HepG2 (cell line): ENCODE results near the gene ART1. TPM values are rescaled to one million over a fixed set of nuclear protein-coding genes. Genes with fewer than 3 reads are reported as not detected.

Experiments
- AGO1 ChIP-seq: fragments of 200-400 bp; formaldehyde crosslinking; IDR thresholded peaks from 2 replicates; pipeline ENCODE4 v1.6.1; 2017; ENCODE audit warnings: mild to moderate bottlenecking, low read depth, low read length, moderate library complexity; ENCODE audit not compliant: poor library complexity, severe bottlenecking
- ATAD3A ChIP-seq: sonication (generic); formaldehyde crosslinking; IDR thresholded peaks from 2 replicates; pipeline ENCODE4 v1.4.0; 2020; ENCODE audit warnings: missing genetic modification reagents
- CHD4 ChIP-seq: fragments of 200-600 bp; sonication (generic); IDR thresholded peaks from 2 replicates; pipeline ENCODE4 v1.7.0; 2017; ENCODE audit warnings: mild to moderate bottlenecking, low read length, borderline replicate concordance
- CSRNP2 ChIP-seq: sonication (generic); formaldehyde crosslinking; conservative IDR thresholded peaks from 2 replicates; pipeline ENCODE4 v1.8.0; 2022; ENCODE audit warnings: low read depth, missing genetic modification reagents
- DMTF1 ChIP-seq: sonication (generic); formaldehyde crosslinking; IDR thresholded peaks from 2 replicates; pipeline ENCODE4 v1.4.0; 2020; ENCODE audit warnings: mild to moderate bottlenecking, missing genetic modification reagents
- GATA4 ChIP-seq: sonication (generic); IDR thresholded peaks from 2 replicates; pipeline ENCODE4 v1.6.1; 2016; ENCODE audit warnings: antibody characterized with exemption, low read depth, borderline replicate concordance
- HNF4A ChIP-seq: sonication (generic); formaldehyde crosslinking; IDR thresholded peaks from 2 replicates; pipeline ENCODE4 v1.4.0; 2020; ENCODE audit warnings: missing genetic modification reagents
- JUND ChIP-seq: sonication (generic); formaldehyde crosslinking; IDR thresholded peaks from 2 replicates; pipeline ENCODE4 v1.8.0; 2022; ENCODE audit warnings: mild to moderate bottlenecking, missing genetic modification reagents
- MXD4 ChIP-seq: IDR thresholded peaks from 2 replicates; pipeline ENCODE4 v1.6.1; 2016; ENCODE audit warnings: mild to moderate bottlenecking, missing biosample characterization, missing genetic modification reagents
- NKX3-1 ChIP-seq: sonication (generic); formaldehyde crosslinking; IDR thresholded peaks from 2 replicates; pipeline ENCODE4 v1.5.0; 2020; ENCODE audit warnings: missing genetic modification reagents
- PRPF4 ChIP-seq: fragments of 200-400 bp; formaldehyde crosslinking; IDR thresholded peaks from 2 replicates; pipeline ENCODE4 v1.6.1; 2016; ENCODE audit warnings: low read length, low read depth; ENCODE audit not compliant: poor library complexity, severe bottlenecking
- REPIN1 ChIP-seq: sonication (generic); formaldehyde crosslinking; IDR thresholded peaks from 2 replicates; pipeline ENCODE4 v1.8.0; 2022; ENCODE audit warnings: missing genetic modification reagents, low read depth, mild to moderate bottlenecking, borderline replicate concordance
- SRF ChIP-seq: IDR thresholded peaks from 2 replicates; pipeline ENCODE4 v1.6.1; 2011; ENCODE audit warnings: mild to moderate bottlenecking, low read depth, low read length, moderate library complexity
- SRSF1 ChIP-seq: fragments of 200-400 bp; formaldehyde crosslinking; optimal IDR thresholded peaks from 2 replicates; pipeline ENCODE3; 2017; ENCODE audit warnings: mild to moderate bottlenecking, low read depth, low read length, moderate library complexity
- STAT5B ChIP-seq: sonication (generic); formaldehyde crosslinking; IDR thresholded peaks from 2 replicates; pipeline ENCODE4 v1.4.0; 2020; ENCODE audit warnings: missing genetic modification reagents
- ZFP41 ChIP-seq: sonication (generic); formaldehyde crosslinking; IDR thresholded peaks from 2 replicates; pipeline ENCODE4 v1.4.0; 2020; ENCODE audit warnings: mild to moderate bottlenecking, missing genetic modification reagents, borderline replicate concordance
- ZNF282 ChIP-seq: fragments of 450-650 bp; IDR thresholded peaks from 2 replicates; pipeline ENCODE4 v1.6.1; 2018; ENCODE audit not compliant: partially characterized antibody
- ZNF451 ChIP-seq: sonication (generic); formaldehyde crosslinking; IDR thresholded peaks from 2 replicates; pipeline ENCODE4 v1.5.0; 2020; ENCODE audit warnings: mild to moderate bottlenecking, missing genetic modification reagents
- ZNF614 ChIP-seq: IDR thresholded peaks from 2 replicates; pipeline ENCODE4 v1.6.1; 2018; ENCODE audit warnings: missing biosample characterization, missing genetic modification reagents, inconsistent platforms, borderline replicate concordance
- ZNF670 ChIP-seq: sonication (generic); formaldehyde crosslinking; IDR thresholded peaks from 2 replicates; pipeline ENCODE4 v1.8.0; 2022; ENCODE audit warnings: mild to moderate bottlenecking, missing genetic modification reagents, borderline replicate concordance
- ZSCAN12 ChIP-seq: sonication (generic); formaldehyde crosslinking; IDR thresholded peaks from 2 replicates; pipeline ENCODE4 v1.9.0; 2021; ENCODE audit warnings: mild to moderate bottlenecking, missing genetic modification reagents
- polyA plus RNA-seq, 8 experiments: library from polyadenylated mRNA; depleted of rRNA in 3 of 8; stranded (reverse) in 7 of 8; unstranded in 1 of 8; fragments of >200 nt; fragmentation: Illumina TruSeq in 4 of 8; extraction: Trizol in 4 of 8; gene quantifications; 2 replicates each; pipeline versions ENCODE4 v1.2.1 to v1.2.3, GENCODE V29; 2011 to 2016; ENCODE audit warnings: low read depth in 4 of 8, missing spikeins in 1 of 8, mixed read lengths in 1 of 8; ENCODE audit not compliant: insufficient read depth in 1 of 8
- total RNA-seq, 5 experiments: library from RNA; depleted of rRNA; stranded (reverse); fragments of >200 nt; fragmentation: Illumina TruSeq; extraction: Trizol; gene quantifications; 2 replicates each; pipeline ENCODE4 v1.2.3, GENCODE V29; 2016; ENCODE audit warnings: low read depth in 1 of 5
- TF ChIP-seq, protein P1 (sequence below): IDR thresholded peaks from 2 replicates; pipeline ENCODE4 v1.6.1; 2016
- TF ChIP-seq, protein P2 (sequence below): sonication (generic); formaldehyde crosslinking; IDR thresholded peaks from 2 replicates; pipeline ENCODE4 v1.8.0; 2022; ENCODE audit warnings: mild to moderate bottlenecking, missing genetic modification reagents, moderate library complexity
- TF ChIP-seq, protein P3 (sequence below): sonication (generic); formaldehyde crosslinking; IDR thresholded peaks from 2 replicates; pipeline ENCODE4 v1.8.1; 2023; ENCODE audit warnings: missing genetic modification reagents, mild to moderate bottlenecking, borderline replicate concordance

The ART1 gene
- total and polyA plus RNA-seq, 2 of the 13 experiments (the other 11 are each of a cell fraction or from before 2014, with no cell fraction given), result not detected

GRCh38 chr11:3642071-3642951, 2.6 kb upstream of the ART1 start (continued):
- TF ChIP-seq, protein P1, sequence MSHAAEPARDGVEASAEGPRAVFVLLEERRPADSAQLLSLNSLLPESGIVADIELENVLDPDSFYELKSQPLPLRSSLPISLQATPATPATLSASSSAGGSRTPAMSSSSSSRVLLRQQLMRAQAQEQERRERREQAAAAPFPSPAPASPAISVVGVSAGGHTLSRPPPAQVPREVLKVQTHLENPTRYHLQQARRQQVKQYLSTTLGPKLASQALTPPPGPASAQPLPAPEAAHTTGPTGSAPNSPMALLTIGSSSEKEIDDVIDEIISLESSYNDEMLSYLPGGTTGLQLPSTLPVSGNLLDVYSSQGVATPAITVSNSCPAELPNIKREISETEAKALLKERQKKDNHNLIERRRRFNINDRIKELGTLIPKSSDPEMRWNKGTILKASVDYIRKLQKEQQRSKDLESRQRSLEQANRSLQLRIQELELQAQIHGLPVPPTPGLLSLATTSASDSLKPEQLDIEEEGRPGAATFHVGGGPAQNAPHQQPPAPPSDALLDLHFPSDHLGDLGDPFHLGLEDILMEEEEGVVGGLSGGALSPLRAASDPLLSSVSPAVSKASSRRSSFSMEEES (CRISPR knock-in tag), result peak; percentile 61
- no peak for TF ChIP-seq CSRNP2 (CRISPR knock-in tag)
- no peak for TF ChIP-seq SRF
- no peak for TF ChIP-seq GATA4
- no peak for TF ChIP-seq AGO1
- no peak for TF ChIP-seq CHD4
- TF ChIP-seq ZNF614 (CRISPR knock-in tag), result no peak
- TF ChIP-seq JUND (CRISPR knock-in tag), result no peak
- no peak for TF ChIP-seq ZFP41
- no peak for TF ChIP-seq SRSF1
- TF ChIP-seq ZNF282, result no peak
- 0 out of 2 replicates have a peak, but pooled peaks have one; percentile 35 for TF ChIP-seq REPIN1 (CRISPR knock-in tag)
- no peak for TF ChIP-seq NKX3-1 (CRISPR knock-in tag)
- TF ChIP-seq ATAD3A (CRISPR knock-in tag), result no peak
- no peak for TF ChIP-seq DMTF1
- TF ChIP-seq, protein P2, sequence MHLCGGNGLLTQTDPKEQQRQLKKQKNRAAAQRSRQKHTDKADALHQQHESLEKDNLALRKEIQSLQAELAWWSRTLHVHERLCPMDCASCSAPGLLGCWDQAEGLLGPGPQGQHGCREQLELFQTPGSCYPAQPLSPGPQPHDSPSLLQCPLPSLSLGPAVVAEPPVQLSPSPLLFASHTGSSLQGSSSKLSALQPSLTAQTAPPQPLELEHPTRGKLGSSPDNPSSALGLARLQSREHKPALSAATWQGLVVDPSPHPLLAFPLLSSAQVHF (CRISPR knock-in tag), result no peak
- peak; percentile 66 for TF ChIP-seq HNF4A (CRISPR knock-in tag)
- no peak for TF ChIP-seq PRPF4
- TF ChIP-seq ZNF451 (CRISPR knock-in tag), result no peak
- peak; percentile 70; the same call in 1 of the 2 replicates for TF ChIP-seq ZNF670 (CRISPR knock-in tag)
- peak; percentile 26; the same call in 1 of the 2 replicates for TF ChIP-seq MXD4
- TF ChIP-seq ZSCAN12 (CRISPR knock-in tag), result peak; percentile 83; the same call in 1 of the 2 replicates
- TF ChIP-seq STAT5B (CRISPR knock-in tag), result no peak
- TF ChIP-seq, protein P3, sequence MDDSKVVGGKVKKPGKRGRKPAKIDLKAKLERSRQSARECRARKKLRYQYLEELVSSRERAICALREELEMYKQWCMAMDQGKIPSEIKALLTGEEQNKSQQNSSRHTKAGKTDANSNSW (CRISPR knock-in tag), result no peak
